HG03457 (cell line): ENCODE results near the gene CACNA2D3.

Experiments
- ATAC-seq: cut with Tn5 transposase; IDR thresholded peaks from one replicate; pipeline ENCODE4 v1.9.1; 2021; ENCODE audit warnings: moderate number of reproducible peaks; ENCODE audit not compliant: unreplicated experiment

The CACNA2D3 gene

DNA sequence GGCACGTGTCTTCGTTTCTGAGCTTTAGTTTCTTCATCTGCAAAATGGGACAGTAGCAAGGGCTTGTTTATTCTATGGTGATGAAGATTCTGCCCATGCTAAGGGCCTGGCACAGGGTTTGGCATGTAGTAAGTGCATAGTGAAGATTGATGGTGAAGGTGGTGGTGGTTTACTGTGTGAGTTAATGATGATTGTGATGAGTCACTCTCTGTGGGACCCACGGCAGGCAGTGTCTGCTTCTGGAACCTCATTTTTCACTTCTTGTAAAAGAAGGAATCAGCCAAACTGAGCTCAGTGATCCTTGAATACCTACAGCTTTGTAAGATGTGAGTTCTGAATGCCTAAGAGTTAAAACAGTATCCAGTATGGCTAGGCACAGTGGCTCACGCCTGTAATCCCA is 891.7 kb downstream of the CACNA2D3 start:
- ATAC-seq = no peak

DNA sequence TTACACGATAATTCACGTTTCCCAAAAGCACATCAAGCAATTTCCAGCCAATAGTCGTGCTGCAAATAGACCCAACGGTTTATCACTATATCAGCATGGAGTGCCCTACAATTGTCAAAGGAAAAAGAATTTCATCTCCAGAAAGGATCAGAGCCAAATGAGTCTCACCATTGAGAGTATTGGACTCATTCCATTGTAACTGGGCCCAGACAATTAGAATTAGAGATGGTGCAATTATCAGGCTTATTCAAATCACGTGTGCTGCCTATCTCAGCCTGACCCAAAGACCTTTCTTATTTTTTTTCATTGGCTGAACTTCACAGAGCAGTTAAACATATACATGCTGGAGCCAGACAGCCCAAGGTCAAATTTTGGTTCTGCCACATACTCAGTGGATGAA is 892.6 kb downstream of the CACNA2D3 start:
- ATAC-seq = no peak

DNA sequence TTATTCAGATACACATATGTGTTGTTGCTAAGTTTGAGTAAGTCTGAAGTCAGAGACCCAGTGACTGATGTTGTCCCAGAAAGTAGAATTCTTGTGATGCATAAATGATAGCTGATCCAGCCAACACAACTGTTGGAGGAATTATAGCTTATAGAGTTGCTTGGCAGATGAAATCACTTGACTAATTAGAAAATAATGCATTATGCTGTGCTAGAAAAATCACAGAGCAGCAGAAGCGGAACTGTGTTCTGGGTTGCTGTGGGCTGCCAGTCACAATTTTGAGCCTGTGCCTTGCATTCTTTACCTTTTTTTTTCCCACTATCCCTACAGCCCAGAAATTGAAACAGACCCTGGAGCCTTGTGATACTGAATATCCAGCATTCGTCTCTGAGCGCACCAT is 895.5 kb downstream of the CACNA2D3 start:
- ATAC-seq = no peak

DNA sequence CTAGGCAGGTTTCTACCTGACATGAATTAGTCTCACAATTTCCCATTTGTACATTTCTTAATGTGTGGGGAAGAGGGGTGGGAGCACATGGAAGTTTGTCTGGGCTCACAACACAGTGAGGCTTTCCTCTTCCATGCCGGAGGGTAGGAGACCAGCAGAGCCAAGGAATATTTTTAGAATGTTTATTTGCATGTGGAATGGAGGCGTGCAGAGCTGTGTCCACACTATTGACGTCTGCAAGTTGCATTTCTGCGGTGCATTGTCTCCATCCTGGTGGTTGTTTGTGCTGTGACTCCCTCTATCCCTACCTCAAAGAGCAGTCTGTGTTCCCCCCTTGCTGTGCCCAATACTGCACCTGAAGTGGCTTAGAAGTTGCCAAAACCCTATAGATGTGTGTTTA is 908.6 kb downstream of the CACNA2D3 start:
- no peak for ATAC-seq

DNA sequence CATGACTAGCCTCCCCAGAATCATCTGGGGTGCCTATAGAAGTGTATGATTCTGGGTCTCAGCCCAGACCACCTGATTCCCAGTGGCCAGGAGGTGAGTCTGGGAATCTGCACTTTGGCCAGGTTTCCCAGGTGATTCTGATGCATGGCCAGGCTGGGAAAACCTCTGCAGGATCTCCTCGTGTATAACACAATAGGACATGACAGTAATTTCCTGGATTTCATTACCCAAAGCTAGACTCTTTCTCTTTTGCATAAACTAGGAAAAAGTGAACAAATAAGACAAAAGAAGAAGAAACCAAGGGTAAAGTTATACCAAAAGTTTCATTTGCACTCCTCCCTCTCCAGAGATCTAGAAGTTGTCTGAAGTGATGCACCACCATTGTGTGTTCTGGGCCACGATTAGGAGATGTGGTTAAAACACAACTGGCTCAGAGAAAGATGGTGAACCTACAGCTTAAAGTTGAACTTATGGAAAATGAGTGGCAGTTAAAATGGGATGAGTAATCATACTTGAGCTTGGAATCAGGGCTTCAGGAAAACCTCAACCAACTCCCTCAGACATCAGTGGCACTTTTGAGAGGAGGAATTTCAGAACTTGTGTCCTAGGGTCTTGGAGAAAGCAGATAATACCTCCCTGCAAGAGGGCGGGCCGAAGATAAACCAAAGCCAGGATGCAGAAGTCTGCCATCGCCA is 914.7 kb downstream of the CACNA2D3 start:
- no peak for ATAC-seq

DNA sequence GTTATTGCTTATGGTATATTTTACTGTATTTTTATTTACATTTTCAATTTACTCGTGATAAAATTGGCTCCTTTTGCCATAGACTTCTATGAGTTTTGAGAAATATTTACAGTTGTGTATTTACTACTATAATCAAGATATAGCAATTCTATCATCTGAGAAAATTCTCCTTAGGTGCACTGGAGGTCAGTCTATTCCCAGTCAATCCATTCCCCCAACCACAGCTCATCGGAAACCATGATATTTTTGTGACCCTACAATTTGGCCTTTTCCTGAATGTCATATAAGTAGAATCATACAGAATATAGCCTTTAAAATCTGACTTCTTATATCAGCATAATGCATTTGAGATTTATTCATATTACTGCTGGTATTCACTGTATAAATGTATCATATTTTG is 920.2 kb downstream of the CACNA2D3 start:
- ATAC-seq = no peak

DNA sequence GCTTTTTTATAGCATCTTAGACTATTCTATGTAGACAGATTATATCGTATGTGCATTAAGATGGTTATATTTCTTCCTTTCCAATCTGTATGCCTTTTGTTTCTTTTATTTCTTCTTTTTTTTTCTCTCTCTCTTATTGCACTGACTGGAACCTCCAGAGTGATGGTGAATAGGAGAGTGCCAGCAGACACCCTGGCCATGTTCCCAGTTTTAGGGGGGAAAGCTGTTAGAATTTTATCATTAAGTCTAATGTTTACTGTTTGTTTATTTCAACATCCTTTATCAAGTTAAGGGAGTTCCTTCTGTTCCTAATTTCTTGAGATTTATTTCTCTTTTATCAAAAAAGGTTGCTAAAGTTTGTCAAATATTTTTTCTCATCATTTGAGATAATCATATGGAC is 922.1 kb downstream of the CACNA2D3 start:
- ATAC-seq = no peak

DNA sequence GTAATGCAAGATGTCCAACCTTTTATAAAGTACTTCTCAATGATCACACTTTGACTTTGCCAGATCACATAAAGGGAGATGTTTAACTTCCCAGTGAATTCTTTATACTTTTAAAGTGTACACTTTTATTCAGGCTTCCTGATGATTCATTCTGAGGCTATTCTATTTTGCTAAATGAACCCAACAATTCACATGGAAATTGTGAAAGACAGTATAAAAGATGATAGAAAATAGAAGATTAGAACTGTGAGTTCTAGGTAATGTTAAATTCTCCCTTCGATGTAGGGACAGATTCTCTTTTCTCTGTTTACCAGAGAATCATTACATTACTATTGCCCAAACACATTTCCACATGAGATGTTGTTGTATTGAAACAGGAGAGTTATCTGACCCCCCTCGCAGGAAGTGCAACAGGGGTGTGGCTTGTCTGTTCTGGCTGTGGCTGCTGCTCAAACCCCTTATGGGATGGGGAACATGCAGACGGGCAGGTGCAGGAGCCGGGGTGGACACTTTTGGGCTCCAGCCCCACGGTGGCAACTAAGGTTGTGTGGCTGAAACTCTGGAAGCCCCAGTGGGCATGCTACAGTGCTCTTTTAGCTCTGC is 936.8 kb downstream of the CACNA2D3 start:
- no peak for ATAC-seq

DNA sequence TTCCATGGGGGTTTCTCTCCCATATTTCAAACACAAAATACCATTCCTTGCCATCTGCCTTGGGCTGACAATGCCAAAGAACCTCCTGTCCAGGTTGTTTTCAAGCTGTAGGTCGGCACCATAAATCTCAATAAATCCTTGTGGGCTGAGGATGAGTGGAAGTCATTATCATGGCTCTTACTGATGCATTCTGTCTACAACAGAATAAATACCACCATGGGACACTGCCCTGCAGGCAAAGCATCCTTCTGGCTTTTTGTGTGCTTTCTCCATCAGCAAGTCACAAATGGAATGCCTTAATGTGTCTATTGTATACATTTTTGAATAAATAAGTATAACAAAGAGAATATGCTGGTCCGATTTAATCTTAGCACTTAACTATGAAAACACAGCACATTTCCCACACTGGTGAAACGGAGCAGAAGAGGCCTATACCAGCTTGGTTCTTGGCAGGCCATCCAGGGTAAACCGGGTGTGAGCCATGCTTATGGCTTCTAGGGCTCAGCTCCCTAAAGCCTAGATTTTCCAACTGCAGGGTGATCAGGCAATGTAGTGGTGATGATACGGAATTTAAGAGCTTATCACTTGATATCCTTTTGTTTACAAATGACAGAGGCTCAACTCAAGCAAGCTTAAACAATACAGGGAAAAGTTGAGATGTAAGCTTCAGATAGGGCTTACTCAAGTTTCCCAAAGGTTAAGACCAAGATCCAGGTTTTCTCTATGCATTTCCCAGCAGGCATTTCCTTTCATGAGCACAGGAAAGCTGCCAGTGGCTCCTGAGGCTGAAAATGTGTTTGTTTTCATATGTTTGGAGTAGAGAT is 938.8 kb downstream of the CACNA2D3 start:
- ATAC-seq = no peak

DNA sequence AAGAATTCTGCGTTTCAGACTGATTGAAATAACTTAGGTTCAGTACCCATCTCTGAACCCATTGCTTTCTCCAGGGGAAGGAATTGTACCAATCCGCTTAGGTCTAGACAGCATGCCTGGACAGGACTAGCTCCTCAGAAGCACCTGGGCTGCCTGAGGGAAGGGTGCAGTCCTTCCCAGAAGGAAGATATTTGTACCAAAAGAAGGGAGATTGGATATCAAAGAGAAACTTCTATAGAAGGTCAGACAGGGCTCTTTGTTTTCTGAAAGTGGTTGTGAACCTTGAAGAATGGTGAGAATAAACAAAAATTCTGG is 939.3 kb downstream of the CACNA2D3 start:
- no peak for ATAC-seq

DNA sequence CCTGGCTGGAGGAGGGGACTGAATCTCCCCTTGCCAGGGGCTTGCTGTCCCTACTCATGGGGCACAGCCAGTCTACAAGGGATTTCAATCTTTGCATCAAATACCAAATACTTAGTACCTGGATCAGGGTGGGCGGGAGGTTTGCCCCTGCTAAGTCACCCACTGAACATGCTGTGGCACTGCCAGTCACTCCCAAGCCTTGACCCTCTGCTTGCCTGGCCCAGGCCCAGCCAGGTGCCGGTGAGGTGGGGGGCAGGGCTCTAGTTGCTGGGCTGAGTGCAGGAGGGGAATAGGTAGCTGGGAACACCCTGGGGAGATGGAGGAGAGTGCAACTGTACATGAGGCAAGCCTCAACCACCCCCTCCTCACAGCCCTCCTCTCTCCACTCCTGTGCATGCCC is 941.8 kb downstream of the CACNA2D3 start:
- ATAC-seq = no peak

DNA sequence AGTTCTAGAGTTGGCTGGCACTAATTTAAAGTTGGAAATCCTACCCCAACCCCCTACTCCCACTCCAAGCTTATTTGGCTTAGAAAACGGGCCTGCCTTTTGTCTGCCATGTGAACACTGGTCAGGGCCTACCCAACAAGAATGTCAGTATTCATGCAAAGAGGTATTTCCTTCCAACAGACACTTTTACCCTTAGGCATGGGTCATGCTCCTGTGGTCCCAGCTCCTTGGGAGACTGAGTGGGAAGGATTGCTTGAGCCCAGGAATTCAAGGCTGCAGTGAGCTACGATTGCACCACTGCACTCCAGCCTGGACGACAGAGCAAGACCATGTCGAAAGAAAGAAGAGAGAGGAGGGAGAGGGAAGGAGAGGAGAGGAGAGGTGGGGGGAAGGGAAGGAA is 943.0 kb downstream of the CACNA2D3 start:
- ATAC-seq = no peak

DNA sequence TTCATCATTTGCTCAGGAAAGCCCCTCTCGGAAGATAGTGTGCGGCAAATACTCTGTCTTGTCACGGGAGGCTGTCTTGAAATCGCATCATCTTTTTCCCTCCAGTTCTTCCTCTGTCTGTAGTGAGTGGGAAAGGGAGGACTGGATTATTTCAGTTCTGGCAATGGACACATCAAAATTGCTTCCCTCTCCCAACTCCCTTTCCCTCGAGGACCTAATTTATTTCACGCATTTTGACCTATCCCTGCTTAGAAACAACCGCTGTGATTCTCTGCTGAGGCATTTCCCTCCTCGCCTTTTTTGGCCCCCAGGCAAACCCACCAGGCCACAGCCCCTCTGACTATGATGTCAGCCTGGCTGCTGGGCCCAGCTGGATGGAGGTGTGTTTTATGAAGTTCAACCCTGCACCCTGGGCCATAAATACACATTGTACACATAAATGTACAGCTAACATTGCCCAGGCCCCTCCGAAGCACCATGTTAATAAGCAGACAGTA is 944.2 kb downstream of the CACNA2D3 start:
- ATAC-seq = no peak

DNA sequence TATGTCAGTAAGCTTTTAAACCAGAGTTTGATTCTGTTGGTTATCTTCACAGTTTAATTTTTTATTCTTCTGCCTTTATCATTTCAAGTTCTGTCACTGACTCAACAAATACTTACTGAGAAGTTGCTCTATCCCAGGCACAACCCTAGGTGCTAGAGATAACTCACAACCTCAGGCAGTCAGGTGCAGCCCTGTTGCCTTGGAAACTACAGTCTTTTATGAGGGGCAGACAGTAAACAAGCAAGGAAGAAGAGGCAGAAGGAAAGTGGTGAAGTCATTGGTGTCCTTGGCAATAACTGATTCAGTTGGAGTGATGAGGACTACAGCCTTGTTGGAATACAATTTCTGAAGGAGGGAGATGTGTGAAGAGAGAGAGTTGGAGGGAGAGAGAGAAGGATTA is 947.6 kb downstream of the CACNA2D3 start:
- ATAC-seq = no peak

DNA sequence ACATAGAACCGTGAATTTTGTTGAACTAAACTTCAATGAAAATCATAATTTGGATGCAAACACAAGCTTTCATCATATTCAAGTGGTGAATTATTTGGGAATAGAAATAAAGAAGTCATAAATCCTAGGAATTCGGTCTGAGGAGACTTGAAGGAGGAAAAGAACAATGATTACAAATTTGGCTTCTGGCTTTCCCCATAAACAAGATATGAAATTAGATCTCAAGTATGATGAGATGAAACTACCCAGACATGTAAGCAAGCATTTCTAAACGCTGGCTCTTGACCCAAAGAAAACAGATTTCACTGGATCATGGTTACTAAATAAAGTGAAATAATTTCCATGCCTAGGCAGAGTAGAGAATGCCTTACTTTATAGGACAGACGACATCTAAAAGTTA is 952.4 kb downstream of the CACNA2D3 start:
- ATAC-seq = no peak

DNA sequence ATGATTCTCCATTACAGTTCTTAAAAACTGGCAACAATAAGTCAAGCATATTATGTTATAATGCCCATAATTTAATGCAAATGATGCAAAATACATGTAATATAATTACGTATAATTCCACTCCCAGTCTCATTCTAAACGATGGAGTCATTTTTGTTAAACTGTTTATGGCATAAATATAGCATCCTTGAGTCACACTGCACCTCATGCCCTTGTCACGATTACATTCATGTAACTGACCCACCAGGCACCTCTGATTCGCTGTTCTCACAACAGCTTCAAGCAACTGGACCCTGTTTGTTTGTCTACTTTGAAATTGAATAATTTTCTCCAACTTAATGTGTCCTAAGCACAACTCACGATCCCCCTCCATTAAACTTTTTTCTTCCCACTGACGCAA is 953.5 kb downstream of the CACNA2D3 start:
- no peak for ATAC-seq

DNA sequence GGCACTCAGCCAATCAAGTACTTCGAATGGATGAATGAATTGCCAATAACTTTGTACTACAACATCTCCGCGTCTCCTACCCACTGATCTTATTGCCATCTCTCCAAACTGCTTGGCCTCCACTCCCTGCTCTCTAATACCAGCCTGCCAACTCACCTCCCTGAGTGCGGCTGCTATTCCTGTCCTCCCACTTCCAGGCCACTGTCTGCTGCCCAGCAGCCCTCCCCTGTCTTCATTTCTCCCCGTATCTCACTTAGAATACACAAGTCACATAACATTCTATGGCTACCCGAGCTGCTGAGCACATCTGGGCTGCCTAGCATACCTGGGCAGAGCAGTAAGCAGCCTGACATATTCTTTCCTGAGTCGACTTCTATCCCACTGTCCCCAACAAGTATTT is 955.4 kb downstream of the CACNA2D3 start:
- no peak for ATAC-seq

DNA sequence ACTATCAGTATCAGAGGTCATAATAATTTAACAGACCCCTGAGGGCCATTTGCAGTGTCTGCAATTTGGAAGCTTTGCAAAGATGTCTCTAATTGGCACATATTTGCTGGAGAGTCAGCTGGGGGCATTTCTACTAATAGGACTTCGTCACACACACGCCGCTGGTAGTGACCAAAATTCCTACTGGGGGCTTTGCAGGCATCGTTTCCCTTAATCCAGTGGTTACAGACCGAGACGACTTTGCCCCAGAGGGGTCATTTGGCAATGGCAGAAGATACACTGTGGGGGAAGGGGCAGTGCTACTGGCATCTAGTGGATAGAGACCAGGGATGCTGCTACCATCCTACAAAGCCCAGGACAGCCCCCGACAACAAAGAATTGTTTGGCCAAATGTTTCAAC is 956.5 kb downstream of the CACNA2D3 start:
- ATAC-seq = no peak

DNA sequence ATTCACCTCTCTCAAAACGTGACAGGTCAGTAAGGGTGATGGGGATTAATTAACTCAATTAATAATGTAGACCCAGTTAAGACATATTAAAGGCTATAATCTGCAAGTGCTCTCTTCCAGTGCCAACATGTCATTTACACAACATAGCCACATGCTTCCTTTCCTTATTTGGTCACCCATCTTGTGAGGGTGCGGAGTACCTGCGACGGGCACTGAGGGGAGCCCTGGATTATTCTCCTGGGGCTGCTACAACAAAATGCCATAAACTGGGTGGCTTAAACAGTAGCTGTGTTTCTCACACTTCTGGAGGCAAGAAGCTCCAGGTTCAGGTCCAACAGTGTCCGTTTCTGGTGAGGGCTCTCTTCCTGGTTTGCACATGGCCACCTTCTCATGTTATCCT is 962.9 kb downstream of the CACNA2D3 start:
- no peak for ATAC-seq

DNA sequence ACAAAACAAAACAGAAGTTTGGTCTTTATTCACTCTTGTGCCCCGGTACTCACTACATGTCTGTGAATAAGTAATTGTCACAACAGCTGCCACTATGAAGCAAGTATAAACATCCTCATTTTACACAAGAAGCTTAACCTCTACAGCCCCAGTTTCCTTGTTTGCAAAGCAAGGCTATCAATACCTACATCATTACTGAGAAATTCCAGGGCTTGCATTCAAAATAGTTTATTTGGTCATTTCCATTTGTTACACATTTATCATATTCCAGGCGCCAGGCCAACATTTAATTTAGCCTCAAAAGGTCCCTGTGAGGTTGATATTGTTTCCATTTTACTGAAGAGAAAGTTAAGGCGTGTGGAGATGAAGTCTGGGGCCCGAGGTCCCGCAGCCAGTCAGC is 966.9 kb downstream of the CACNA2D3 start:
- ATAC-seq = no peak

DNA sequence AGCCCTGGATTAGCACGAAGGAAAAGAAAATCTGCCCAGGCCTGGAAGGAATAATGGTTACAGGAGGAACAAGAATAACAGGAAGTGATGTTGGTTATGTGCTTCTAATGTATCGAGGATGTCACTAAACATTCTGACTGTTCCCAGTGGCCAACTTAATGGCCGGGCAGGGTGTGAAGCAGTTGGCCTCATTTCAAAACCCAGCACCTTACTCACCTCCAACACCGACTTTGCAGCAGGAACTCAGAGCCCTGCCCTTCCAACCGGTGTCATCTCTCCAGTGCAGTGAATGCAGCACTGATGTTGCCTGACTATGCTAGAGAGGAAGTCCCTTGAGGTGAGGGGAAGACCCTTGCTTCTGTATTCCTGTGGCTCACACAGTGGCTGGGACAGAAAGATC is 967.9 kb downstream of the CACNA2D3 start:
- ATAC-seq = no peak

DNA sequence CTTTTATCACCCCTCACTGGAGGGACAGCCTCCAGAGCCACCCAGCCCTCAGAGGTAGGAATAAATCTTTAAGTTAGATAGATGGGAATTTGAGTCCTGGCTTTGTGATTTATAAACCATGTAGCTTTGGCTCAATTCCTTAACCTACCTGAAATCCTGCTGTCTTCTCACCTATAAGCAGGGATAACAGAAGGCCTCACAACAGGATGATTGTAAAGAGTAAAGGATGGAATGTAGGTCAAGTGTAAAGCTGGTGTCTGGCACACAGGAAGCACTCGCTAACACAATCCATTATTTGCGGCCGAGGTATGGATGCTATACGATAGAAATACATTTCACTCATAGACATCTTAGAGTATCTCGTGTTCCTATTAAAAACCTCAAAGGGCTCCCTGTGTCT is 968.4 kb downstream of the CACNA2D3 start:
- ATAC-seq = no peak
